B cell (primary cell): ENCODE data around the gene WDR76. TPM values are rescaled to one million over a fixed set of nuclear protein-coding genes. Genes with fewer than 3 reads are reported as not detected.

Source experiments
- ATAC-seq: fragments of 200-7000 bp; cut with Tn5 transposase; one replicate; pipeline ENCODE4 v1.10.0; 2021; ENCODE audit warnings: low read depth, mild to moderate bottlenecking, moderate number of reproducible peaks, moderate library complexity
- CTCF ChIA-PET: fragments of 350-600 bp; sonication (Branson Sonifier 250); formaldehyde crosslinking; loops from one replicate; lab custom pipeline; 2021; ENCODE audit warnings: antibody characterized with exemption, inconsistent platforms; lab: Charles Lee
- POLR2A ChIA-PET: fragments of 350-600 bp; sonication (Branson Sonifier 250); formaldehyde crosslinking; loops from one replicate; lab custom pipeline; 2021; ENCODE audit warnings: antibody characterized with exemption; lab: Charles Lee
- DNase-seq: peaks from one replicate; pipeline ENCODE4 v3.0.0; 2013
- H2AFZ ChIP-seq: 2 replicates; pipeline ENCODE4 v1.6.1; 2012; ENCODE audit warnings: mild to moderate bottlenecking, low read depth, low read length; ENCODE audit not compliant: insufficient read depth, poor library complexity, severe bottlenecking
- H3K27ac ChIP-seq, 2 donors: 1 replicate in 1 of 2; 2 replicates in 1 of 2; pipeline ENCODE4 v1.5.1; 2012 to 2013; ENCODE audit warnings: low read length in 2 of 2, mild to moderate bottlenecking in 2 of 2, moderate library complexity in 1 of 2
- H3K27me3 ChIP-seq, 4 experiments: fragments of 200-600 bp in 1 of 4; sonication (generic) in 1 of 4; replicated peaks in 1 of 4; 1 replicate in 2 of 4; 2 replicates in 2 of 4; pipeline versions ENCODE4 v1.6.1 to v1.7.0; 2013 to 2016; ENCODE audit warnings: low read length in 3 of 4, mild to moderate bottlenecking in 2 of 4, mixed read lengths in 1 of 4, moderate library complexity in 1 of 4; ENCODE audit not compliant: insufficient read depth in 4 of 4, control insufficient read depth in 3 of 4; ENCODE audit errors: control extremely low read depth in 1 of 4
- H3K36me3 ChIP-seq, 2 experiments: replicated peaks in 1 of 2; 1 replicate in 1 of 2; 2 replicates in 1 of 2; pipeline versions ENCODE4 v1.6.1 to v1.7.1; 2013; ENCODE audit warnings: low read length in 1 of 2; ENCODE audit not compliant: insufficient read depth in 2 of 2, control insufficient read depth in 1 of 2; ENCODE audit errors: control extremely low read depth in 1 of 2, extremely low read depth in 1 of 2
- H3K4me1 ChIP-seq, 2 donors: fragments of 200-600 bp in 1 of 2; sonication (generic) in 1 of 2; 1 replicate in 1 of 2; 2 replicates in 1 of 2; pipeline versions ENCODE4 v1.5.1 to v1.6.1; 2013 to 2017; ENCODE audit warnings: low read length in 2 of 2; ENCODE audit not compliant: control insufficient read depth in 2 of 2, insufficient read depth in 2 of 2
- H3K4me2 ChIP-seq: replicated peaks from 2 replicates; pipeline ENCODE3; 2012; ENCODE audit warnings: mild to moderate bottlenecking, low read depth, low read length; ENCODE audit not compliant: poor library complexity, severe bottlenecking
- H3K4me3 ChIP-seq, 5 experiments: fragments of 200-600 bp in 1 of 5; sonication (generic) in 1 of 5; 1 replicate in 3 of 5; 2 replicates in 2 of 5; pipeline versions ENCODE4 v1.5.1 to v1.7.0; 2011 to 2016; ENCODE audit warnings: low read length in 4 of 5, mild to moderate bottlenecking in 4 of 5, low read depth in 2 of 5, control low read depth in 1 of 5, moderate library complexity in 1 of 5; ENCODE audit not compliant: insufficient read depth in 1 of 5; ENCODE audit errors: control extremely low read depth in 1 of 5, extremely low read depth in 1 of 5
- H3K79me2 ChIP-seq: fragments of 200-600 bp; sonication (generic); one replicate; pipeline ENCODE4 v1.6.0; 2016; ENCODE audit warnings: low read length; ENCODE audit not compliant: control insufficient read depth, insufficient read depth
- H3K9ac ChIP-seq: fragments of 200-600 bp; sonication (generic); 2 replicates; pipeline ENCODE4 v1.6.1; 2017; ENCODE audit warnings: mild to moderate bottlenecking, low read length, moderate library complexity
- H3K9me3 ChIP-seq, 3 donors: one replicate each; pipeline versions ENCODE4 v1.6.1 to v1.7.1; 2013; ENCODE audit warnings: low read length in 2 of 3; ENCODE audit not compliant: control insufficient read depth in 2 of 3, insufficient read depth in 1 of 3; ENCODE audit errors: control extremely low read depth in 1 of 3
- H4K20me1 ChIP-seq: 2 replicates; pipeline ENCODE4 v1.6.0; 2012; ENCODE audit warnings: mild to moderate bottlenecking, low read length; ENCODE audit not compliant: insufficient read depth, control insufficient read depth, poor library complexity, severe bottlenecking
- H3K27ac Mint-ChIP-seq: one replicate; pipeline ENCODE4 v1.8.0; 2021; ENCODE audit warnings: mixed read lengths
- H3K27me3 Mint-ChIP-seq: one replicate; pipeline ENCODE4 v1.8.0; 2021; ENCODE audit warnings: mixed read lengths
- H3K4me1 Mint-ChIP-seq: one replicate; pipeline ENCODE4 v1.8.0; 2021; ENCODE audit warnings: mixed read lengths
- H3K4me3 Mint-ChIP-seq: one replicate; pipeline ENCODE4 v1.8.0; 2021; ENCODE audit warnings: mixed read lengths
- H3K9me3 Mint-ChIP-seq: one replicate; pipeline ENCODE4 v1.8.0; 2022; ENCODE audit warnings: mixed read lengths; ENCODE audit not compliant: insufficient read depth
- EZH2 ChIP-seq: IDR thresholded peaks from 2 replicates; pipeline ENCODE4 v1.6.1; 2012; ENCODE audit warnings: borderline replicate concordance, low read depth, mild to moderate bottlenecking, moderate library complexity, low read length; ENCODE audit not compliant: insufficient read depth, poor library complexity, severe bottlenecking
- WGBS: methylation state at CpG from one replicate; pipeline ENCODE4 v1.1.5; 2013; ENCODE audit warnings: missing lambda C conversion rate; ENCODE audit not compliant: insufficient coverage; 5-methylcytosine and 5-hydroxymethylcytosine counted together
- intact Hi-C: fragments of 100-400 bp; cut with micrococcal nuclease; formaldehyde crosslinking; loops from one replicate; pipeline ENCODE4 v1.10.0; 2022
- polyA plus RNA-seq: library from polyadenylated mRNA; depleted of rRNA; stranded (reverse); fragments of >200 nt; gene quantifications from 2 replicates; pipeline ENCODE4 v1.2.3, GENCODE V29; 2012
- total RNA-seq, 2 donors: library from RNA; stranded (reverse); fragments of 120-200 nt in 1 of 2; gene quantifications; 1 replicate in 1 of 2; 2 replicates in 1 of 2; pipeline versions ENCODE4 v1.2.3 to v1.2.4, GENCODE V29; 2013 to 2022
- TF ChIP-seq, protein P1 (sequence below): fragments of 200-600 bp; IDR thresholded peaks from one replicate; pipeline ENCODE4 v1.8.0; 2022; ENCODE audit warnings: antibody characterized with exemption, mild to moderate bottlenecking

The WDR76 gene
- total and polyA plus RNA-seq, 2 donors (not counting 1 experiment from before 2014, with no cell fraction given): 1.9 to 12.7 TPM

DNA sequence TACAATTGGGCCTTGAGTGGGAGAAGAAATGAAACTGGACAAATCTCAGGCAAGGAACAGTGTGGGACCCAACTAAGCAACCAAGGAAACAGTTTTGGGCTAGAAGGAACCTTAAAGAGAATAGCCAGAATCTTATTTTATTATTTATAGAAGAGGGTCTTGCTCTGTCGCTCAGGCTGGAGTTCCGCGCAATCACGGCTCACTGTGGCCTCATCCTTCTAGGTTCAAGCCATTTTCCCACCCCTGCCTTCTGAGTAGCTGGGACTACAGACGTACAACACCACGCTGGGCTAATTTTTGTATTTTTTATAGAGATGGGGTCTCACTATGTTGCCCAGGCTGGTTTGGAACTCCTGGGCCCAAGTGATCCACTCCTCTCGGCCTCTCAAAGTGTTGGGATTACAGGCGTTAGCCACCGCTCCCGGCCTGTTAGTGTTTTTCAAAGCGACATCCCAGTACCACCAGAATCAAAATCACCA lies 734 bp upstream of the WDR76 start:
- ChIA-PET CTCF (no interaction called here), POLR2A (no interaction called here)
- H3K36me3 ChIP-seq: peaks cover 0 to 1% of the 10 kb centered on the region in 2 experiments
- H3K27ac ChIP-seq: peak overlapping the region; percentile 55 to 85
- H4K20me1 ChIP-seq: peaks cover 4% of the 10 kb centered on the region
- peak overlapping the region; percentile 86 for H2AFZ ChIP-seq
- Mint-ChIP-seq H3K27ac (peak overlapping the region; percentile 27), H3K4me1 (peaks cover 61% of the 10 kb centered on the region), H3K9me3 (no peaks in the 10 kb centered on the region), H3K27me3 (no peaks in the 10 kb centered on the region), H3K4me3 (peak overlapping the region; percentile 93)
- intact Hi-C loops: loop anchor here (5.0 kb wide), 2 partner anchors 601 to 711 kb away; partner anchors contain the start of genes CTDSPL2 and EIF3J
- TF ChIP-seq, protein P1, sequence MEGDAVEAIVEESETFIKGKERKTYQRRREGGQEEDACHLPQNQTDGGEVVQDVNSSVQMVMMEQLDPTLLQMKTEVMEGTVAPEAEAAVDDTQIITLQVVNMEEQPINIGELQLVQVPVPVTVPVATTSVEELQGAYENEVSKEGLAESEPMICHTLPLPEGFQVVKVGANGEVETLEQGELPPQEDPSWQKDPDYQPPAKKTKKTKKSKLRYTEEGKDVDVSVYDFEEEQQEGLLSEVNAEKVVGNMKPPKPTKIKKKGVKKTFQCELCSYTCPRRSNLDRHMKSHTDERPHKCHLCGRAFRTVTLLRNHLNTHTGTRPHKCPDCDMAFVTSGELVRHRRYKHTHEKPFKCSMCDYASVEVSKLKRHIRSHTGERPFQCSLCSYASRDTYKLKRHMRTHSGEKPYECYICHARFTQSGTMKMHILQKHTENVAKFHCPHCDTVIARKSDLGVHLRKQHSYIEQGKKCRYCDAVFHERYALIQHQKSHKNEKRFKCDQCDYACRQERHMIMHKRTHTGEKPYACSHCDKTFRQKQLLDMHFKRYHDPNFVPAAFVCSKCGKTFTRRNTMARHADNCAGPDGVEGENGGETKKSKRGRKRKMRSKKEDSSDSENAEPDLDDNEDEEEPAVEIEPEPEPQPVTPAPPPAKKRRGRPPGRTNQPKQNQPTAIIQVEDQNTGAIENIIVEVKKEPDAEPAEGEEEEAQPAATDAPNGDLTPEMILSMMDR: no peak
- TF ChIP-seq EZH2: no peak
- H3K4me1 ChIP-seq: peaks cover 30 to 57% of the 10 kb centered on the region in 2 donors
- DNase-seq (no peak), ATAC-seq (no peak)
- 95% methylated on average over 5 of the region's 11 CpGs for WGBS
- no peaks in the 10 kb centered on the region for H3K27me3 ChIP-seq
- H3K79me2 ChIP-seq: peaks cover 63% of the 10 kb centered on the region
- peak overlapping the region in 3 of 5 experiments; percentile 68 to 74 (median 72) for H3K4me3 ChIP-seq
- H3K9ac ChIP-seq: peak overlapping the region; percentile 63
- H3K9me3 ChIP-seq: peaks cover 0 to 4% (median 0%) of the 10 kb centered on the region in 3 donors
- H3K4me2 ChIP-seq: peak overlapping the region; percentile 72

DNA sequence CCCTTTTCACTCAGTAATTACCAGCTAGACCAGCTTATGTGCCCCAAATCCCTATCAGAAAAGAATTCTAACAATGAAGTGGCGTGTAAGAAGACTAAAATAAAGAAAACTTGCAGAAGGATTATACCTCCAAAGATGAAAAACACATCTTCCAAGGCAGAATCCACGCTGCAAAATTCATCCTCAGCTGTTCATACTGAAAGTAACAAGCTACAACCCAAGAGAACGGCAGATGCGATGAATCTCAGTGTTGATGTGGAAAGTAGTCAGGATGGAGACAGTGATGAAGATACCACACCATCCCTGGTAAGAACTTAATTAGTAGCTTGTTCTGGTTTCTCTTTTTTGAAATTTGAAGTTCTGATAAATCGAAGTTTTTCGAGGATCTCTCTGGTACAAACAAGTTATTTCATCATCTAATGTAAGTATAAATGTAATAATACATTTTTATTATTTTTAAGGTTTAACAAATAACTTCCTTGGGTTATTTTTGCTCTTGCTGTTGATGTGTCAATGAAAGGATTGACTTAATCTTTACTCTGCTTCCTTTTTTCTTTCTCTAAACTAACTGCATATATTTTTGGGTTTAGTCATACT lies 1.4 kb downstream of the WDR76 start:
- ChIA-PET POLR2A (interaction anchor here (1.7 kb wide), 1 partner anchor 19 kb away, joined by 6 read pairs; no protein-coding TSS in a partner anchor), CTCF (interaction anchor here (1.0 to 1.4 kb wide), 3 partner anchors 9 to 51 kb away, joined by 3 to 6 read pairs (median 4); partner anchors contain the start of gene ELL3)
- Histone ChIP-seq H3K27me3 (no peaks in the 10 kb centered on the region), H3K27ac (peak overlapping the region in 1 of 2 donors; percentile 85), H3K79me2 (peaks cover 43% of the 10 kb centered on the region), H4K20me1 (no peaks in the 10 kb centered on the region), H2AFZ (peak overlapping the region; percentile 86), H3K4me3 (peak overlapping the region in 1 of 5 experiments; percentile 0), H3K4me2 (peak overlapping the region; percentile 72), H3K4me1 (peaks cover 30 to 56% of the 10 kb centered on the region in 2 donors), H3K9me3 (peaks cover 0 to 4% (median 0%) of the 10 kb centered on the region in 3 donors), H3K9ac (peak overlapping the region; percentile 63), H3K36me3 (no peaks in the 10 kb centered on the region)
- no peak for TF ChIP-seq EZH2
- TF ChIP-seq, protein P1: no peak
- H3K4me3 Mint-ChIP-seq: peak overlapping the region; percentile 93
- H3K4me1 Mint-ChIP-seq: peaks cover 56% of the 10 kb centered on the region
- H3K27me3 Mint-ChIP-seq: no peaks in the 10 kb centered on the region
- no CpG with 5 or more reads among the region's 6 CpGs for WGBS
- no peak for DNase-seq
- H3K27ac Mint-ChIP-seq: peak overlapping the region; percentile 27
- intact Hi-C loops: loop anchor here (5.0 kb wide), 2 partner anchors 599 to 709 kb away; partner anchors contain the start of genes CTDSPL2 and EIF3J
- no peak for ATAC-seq
- H3K9me3 Mint-ChIP-seq: no peaks in the 10 kb centered on the region
